CD4-positive, alpha-beta T cell treated with Interleukin-1 beta for 1 hour (primary cell): ENCODE measurements around the gene MRNIP.
A peak's percentile ranks its signal among the peaks of the same experiment; 100 is the strongest.

ENCODE experiments used
- DNase-seq, 2 donors: peaks; one replicate each; pipeline ENCODE4 v3.0.0-alpha.2; 2020 to 2022

The MRNIP gene

GRCh38 chr5:179858586-179859427 is at the start of gene MRNIP:
MRNIP (minus strand) TSS chr5:179858817; CDS start chr5:179858796, 21 bp downstream.
- DNase-seq, result peak; percentile 87 to 89

GRCh38 chr5:179907556-179908324 is 49.1 kb upstream of the MRNIP start, which contains the start of gene TBC1D9B:
TBC1D9B (minus strand) TSS chr5:179907897; CDS start chr5:179907821, 76 bp downstream.
- DNase-seq, result peak; percentile 81 to 83

- DNase-seq, result peak in 1 of 2 donors; percentile 10
These were observed 48.4 kb upstream of the MRNIP start for GRCh38 chr5:179906795-179907555.

GRCh38 chr5:179906294-179906794 is 47.7 kb upstream of the MRNIP start:
- DNase-seq, result no peak

GRCh38 chr5:179905161-179905560 is 46.5 kb upstream of the MRNIP start:
- DNase-seq, result no peak

- no peak for DNase-seq
These were observed 46.0 kb upstream of the MRNIP start for GRCh38 chr5:179904463-179905160.

GRCh38 chr5:179902763-179903158 is 44.1 kb upstream of the MRNIP start:
- no peak for DNase-seq

GRCh38 chr5:179901915-179902762 is 43.5 kb upstream of the MRNIP start:
- no peak for DNase-seq

GRCh38 chr5:179901462-179901861 is 42.8 kb upstream of the MRNIP start:
- DNase-seq, result no peak

GRCh38 chr5:179900711-179901110 is 42.1 kb upstream of the MRNIP start:
- no peak for DNase-seq

- DNase-seq, result no peak
These were observed 41.6 kb upstream of the MRNIP start for GRCh38 chr5:179900206-179900605.

GRCh38 chr5:179895861-179896260 is 37.2 kb upstream of the MRNIP start:
- DNase-seq, result no peak

- DNase-seq, result no peak
These were observed 35.6 kb upstream of the MRNIP start for GRCh38 chr5:179893958-179894895.

GRCh38 chr5:179893076-179893957 is 34.7 kb upstream of the MRNIP start:
- no peak for DNase-seq

- no peak for DNase-seq
These were observed 33.6 kb upstream of the MRNIP start for GRCh38 chr5:179892255-179892654.

GRCh38 chr5:179890751-179891682 is 32.4 kb upstream of the MRNIP start:
- no peak for DNase-seq

GRCh38 chr5:179889885-179890284 is 31.3 kb upstream of the MRNIP start:
- no peak for DNase-seq

- DNase-seq, result no peak
These were observed 29.2 kb upstream of the MRNIP start for GRCh38 chr5:179887802-179888201.
